ENCODE measurements around the gene ALPI.

DNA sequence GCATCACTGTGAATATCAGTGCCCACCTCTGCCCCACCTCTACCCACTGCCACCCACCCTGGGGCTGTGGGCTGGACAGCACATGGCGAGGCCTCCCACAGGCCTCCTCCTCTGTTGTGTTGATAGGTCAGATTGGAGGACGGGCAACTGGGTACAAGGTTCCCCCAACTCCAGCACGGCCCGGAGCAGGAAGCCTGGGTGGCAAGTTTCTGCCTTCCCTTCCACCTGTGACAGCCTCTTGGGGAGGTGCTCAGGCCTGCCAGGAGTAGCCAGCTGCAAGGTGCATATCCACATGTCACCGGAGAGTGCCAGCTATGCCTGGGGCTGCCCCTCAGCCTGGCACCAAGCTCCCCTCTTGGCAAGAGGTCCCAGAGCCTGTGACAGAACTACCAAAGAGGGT, 38.6 kb downstream of the ALPI start:
- TF ChIP-seq EP300 (IDR thresholded peaks at IDR 0.05): no peak
- no peak for TF ChIP-seq CTCF (IDR thresholded peaks at IDR 0.05)
- TF ChIP-seq POLR2A (IDR thresholded peaks at IDR 0.05): no peak
- no peak for TF ChIP-seq POLR2AphosphoS5 (IDR thresholded peaks at IDR 0.05)
